CD4-positive, CD25-positive, alpha-beta regulatory T cell (primary cell): Measurements from ENCODE around the gene PRR13. TPM values are rescaled to one million over a fixed set of nuclear protein-coding genes. Genes with fewer than 3 reads are reported as not detected.
"Not testable (repeated sequence)": the region's sequence is repeated elsewhere in the genome, so short reads cannot be mapped to it uniquely, and the experiment has no call there.

Experiments
- ATAC-seq, 2 donors: fragments of 150-1000 bp; cut with Tn5 transposase; one replicate each; pipeline ENCODE4 v1.10.0; 2021; ENCODE audit warnings: low read depth in 2 of 2, moderate number of reproducible peaks in 2 of 2, moderate library complexity in 1 of 2
- DNase-seq, 3 donors: peaks; one replicate each; pipeline versions ENCODE4 v3.0.0 to v3.0.0-alpha.2; 2012 to 2022; ENCODE audit warnings: mixed read lengths in 1 of 3
- H3K27ac ChIP-seq: one replicate; pipeline ENCODE4 v1.7.0; 2013; ENCODE audit warnings: mild to moderate bottlenecking, low read length; ENCODE audit not compliant: insufficient read depth, poor library complexity, severe bottlenecking
- H3K27me3 ChIP-seq: one replicate; pipeline ENCODE4 v1.7.0; 2013; ENCODE audit warnings: low read length; ENCODE audit not compliant: control insufficient read depth, insufficient read depth
- H3K36me3 ChIP-seq: one replicate; pipeline ENCODE4 v1.7.0; 2013; ENCODE audit warnings: mild to moderate bottlenecking, low read length, moderate library complexity; ENCODE audit not compliant: control insufficient read depth, insufficient read depth
- H3K4me1 ChIP-seq: 2 replicates; pipeline ENCODE4 v1.7.0; 2013; ENCODE audit warnings: mild to moderate bottlenecking, low read length; ENCODE audit not compliant: insufficient read depth, control insufficient read depth, poor library complexity, severe bottlenecking
- H3K4me3 ChIP-seq: one replicate; pipeline ENCODE4 v1.7.0; 2013; ENCODE audit warnings: low read depth, mild to moderate bottlenecking, low read length, moderate library complexity
- H3K9me3 ChIP-seq, 2 experiments: 1 replicate in 1 of 2; 2 replicates in 1 of 2; pipeline ENCODE4 v1.7.0; 2013; ENCODE audit warnings: low read length in 2 of 2, mild to moderate bottlenecking in 1 of 2, moderate library complexity in 1 of 2; ENCODE audit not compliant: control insufficient read depth in 2 of 2
- H3K27ac Mint-ChIP-seq, 3 donors: one replicate each; pipeline ENCODE4 v1.8.0; 2020 to 2022; ENCODE audit warnings: mild to moderate bottlenecking in 3 of 3, mixed read lengths in 3 of 3, moderate library complexity in 2 of 3
- H3K27me3 Mint-ChIP-seq: one replicate; pipeline ENCODE4 v1.8.0; 2022; ENCODE audit warnings: mild to moderate bottlenecking, mixed read lengths
- H3K36me3 Mint-ChIP-seq: one replicate; pipeline ENCODE4 v1.8.0; 2020; ENCODE audit warnings: mixed read lengths
- H3K4me1 Mint-ChIP-seq, 4 donors: one replicate each; pipeline ENCODE4 v1.8.0; 2020 to 2022; ENCODE audit warnings: mixed read lengths in 4 of 4, mild to moderate bottlenecking in 1 of 4
- H3K4me3 Mint-ChIP-seq, 4 donors: one replicate each; pipeline ENCODE4 v1.8.0; 2020 to 2022; ENCODE audit warnings: mild to moderate bottlenecking in 4 of 4, mixed read lengths in 4 of 4, moderate library complexity in 3 of 4
- H3K9me3 Mint-ChIP-seq, 7 donors: one replicate each; pipeline ENCODE4 v1.8.0; 2020 to 2022; ENCODE audit warnings: mixed read lengths in 7 of 7, mild to moderate bottlenecking in 3 of 7, moderate library complexity in 2 of 7
- polyA plus RNA-seq, 4 donors: library from polyadenylated mRNA; unstranded; fragments of 300-500 nt; fragmentation: Illumina TruSeq; gene quantifications; one replicate each; pipeline ENCODE4 v1.2.3, GENCODE V29; 2021
- total RNA-seq: library from RNA; stranded (reverse); gene quantifications from one replicate; pipeline ENCODE4 v1.2.3, GENCODE V29; 2022

PRR13 gene
- total and polyA plus RNA-seq, 5 donors from 2014 or later: 187 to 639 (median 561) TPM

DNA sequence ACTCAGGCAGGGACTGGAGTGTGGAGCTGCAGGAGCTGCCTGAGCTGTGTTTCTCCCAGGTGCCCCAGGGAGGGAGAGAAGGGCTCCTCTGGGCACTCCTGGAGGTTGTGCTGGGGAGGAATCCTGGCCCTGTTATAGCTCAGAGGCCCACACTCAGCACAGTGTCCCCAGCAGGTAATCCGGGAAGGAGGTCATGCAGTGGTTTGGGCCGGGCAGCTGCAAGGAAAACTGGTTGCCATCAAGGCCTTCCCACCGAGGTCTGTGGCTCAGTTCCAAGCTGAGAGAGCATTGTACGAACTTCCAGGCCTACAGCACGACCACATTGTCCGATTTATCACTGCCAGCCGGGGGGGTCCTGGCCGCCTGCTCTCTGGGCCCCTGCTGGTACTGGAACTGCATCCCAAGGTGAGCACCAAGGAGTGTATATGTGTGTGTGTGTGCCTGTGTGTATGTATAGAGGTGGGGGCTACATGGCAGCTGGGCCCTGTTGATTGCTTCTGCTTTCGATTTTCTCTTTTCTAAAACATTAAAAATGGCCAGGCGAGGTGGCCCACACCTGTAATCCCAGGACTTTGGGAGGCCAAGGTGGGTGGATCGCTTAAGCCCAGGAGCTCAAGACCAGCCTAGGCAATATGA is 15.9 kb upstream of the PRR13 start:
- H3K27me3 ChIP-seq: no peaks in the 10 kb centered on the region
- Mint-ChIP-seq H3K4me1 (peaks cover 2 to 7% (median 5%) of the 10 kb centered on the region in 4 donors), H3K27me3 (no peaks in the 10 kb centered on the region), H3K9me3 (no peaks in the 10 kb centered on the region), H3K4me3 (no peak overlapping the region), H3K27ac (peak overlapping the region in 1 of 3 donors; percentile 11), H3K36me3 (no peaks in the 10 kb centered on the region)
- H3K4me3 ChIP-seq: no peak overlapping the region
- no peaks in the 10 kb centered on the region for H3K36me3 ChIP-seq
- H3K4me1 ChIP-seq: peaks cover 5% of the 10 kb centered on the region
- DNase-seq (no peak), ATAC-seq (no peak)
- no peak overlapping the region for H3K27ac ChIP-seq
- no peaks in the 10 kb centered on the region for H3K9me3 ChIP-seq

DNA sequence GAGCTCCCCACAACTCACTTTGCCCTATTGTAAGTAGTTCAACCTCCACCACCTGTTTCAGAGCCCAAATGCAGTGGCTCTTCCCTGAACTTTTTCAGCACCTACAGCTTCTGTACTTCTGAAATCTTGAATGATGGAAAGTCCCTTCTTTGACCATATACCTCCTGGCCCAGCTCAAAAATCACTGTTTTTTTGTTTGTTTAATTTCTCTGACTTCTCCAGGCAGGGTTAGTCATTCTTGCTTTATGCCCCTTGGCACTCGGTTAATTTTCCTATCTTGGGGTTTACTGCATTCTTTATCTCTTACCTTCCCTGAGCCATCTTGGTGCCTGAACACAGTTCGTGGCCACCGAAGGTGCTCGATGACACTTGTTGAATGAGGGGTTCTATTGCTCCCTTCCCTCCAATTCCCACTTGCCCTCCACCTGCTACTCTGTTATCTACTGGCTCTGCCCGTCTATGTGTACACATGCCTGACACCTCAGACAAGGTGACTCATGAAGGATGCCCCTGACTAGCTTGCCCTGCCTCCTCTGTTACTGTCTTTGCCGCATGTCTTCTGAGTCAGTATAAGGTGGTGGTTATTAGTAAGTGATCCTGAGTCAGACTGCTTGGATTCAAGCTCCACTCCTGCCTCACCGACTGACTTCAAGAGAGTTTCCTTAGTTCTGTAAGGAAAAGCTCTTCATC is 13.5 kb upstream of the PRR13 start:
- DNase-seq: peak in 1 of 3 donors; percentile 33

DNA sequence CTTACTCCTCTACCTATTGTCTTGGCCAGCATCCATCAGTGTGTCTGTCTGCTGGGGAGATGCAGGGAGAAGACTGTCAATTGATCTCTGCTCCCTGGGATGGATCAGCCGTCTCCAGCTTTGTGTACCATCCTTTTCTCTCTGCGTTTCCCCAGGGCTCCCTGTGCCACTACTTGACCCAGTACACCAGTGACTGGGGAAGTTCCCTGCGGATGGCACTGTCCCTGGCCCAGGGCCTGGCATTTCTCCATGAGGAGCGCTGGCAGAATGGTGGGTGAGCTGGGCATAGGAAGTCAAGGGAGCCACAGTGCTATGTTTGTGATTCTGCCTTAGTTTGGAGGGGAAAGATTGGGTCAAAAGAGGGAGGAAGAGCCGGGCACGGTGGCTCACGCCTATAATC is 12.8 kb upstream of the PRR13 start:
- Histone ChIP-seq H3K27me3 (no peaks in the 10 kb centered on the region), H3K9me3 (no peaks in the 10 kb centered on the region), H3K4me3 (no peak overlapping the region), H3K36me3 (no peaks in the 10 kb centered on the region), H3K4me1 (no peaks in the 10 kb centered on the region), H3K27ac (no peak overlapping the region)
- H3K27ac Mint-ChIP-seq: no peak overlapping the region
- no peaks in the 10 kb centered on the region for H3K36me3 Mint-ChIP-seq
- DNase-seq (no peak), ATAC-seq (no peak)
- no peaks in the 10 kb centered on the region for H3K9me3 Mint-ChIP-seq
- H3K4me1 Mint-ChIP-seq: no peaks in the 10 kb centered on the region
- no peaks in the 10 kb centered on the region for H3K27me3 Mint-ChIP-seq
- H3K4me3 Mint-ChIP-seq: no peak overlapping the region

More for the DNA sequence above, 13.5 kb upstream of the PRR13 start:
- Mint-ChIP-seq H3K4me1 (no peaks in the 10 kb centered on the region), H3K27ac (peak overlapping the region in 1 of 3 donors; percentile 44), H3K36me3 (no peaks in the 10 kb centered on the region), H3K9me3 (no peaks in the 10 kb centered on the region), H3K27me3 (no peaks in the 10 kb centered on the region), H3K4me3 (no peak overlapping the region)
- H3K27ac ChIP-seq: no peak overlapping the region
- no peaks in the 10 kb centered on the region for H3K9me3 ChIP-seq
- H3K4me3 ChIP-seq: no peak overlapping the region
- H3K27me3 ChIP-seq: no peaks in the 10 kb centered on the region
- no peaks in the 10 kb centered on the region for H3K36me3 ChIP-seq
- H3K4me1 ChIP-seq: no peaks in the 10 kb centered on the region
- ATAC-seq: peak; percentile 76 to 81

DNA sequence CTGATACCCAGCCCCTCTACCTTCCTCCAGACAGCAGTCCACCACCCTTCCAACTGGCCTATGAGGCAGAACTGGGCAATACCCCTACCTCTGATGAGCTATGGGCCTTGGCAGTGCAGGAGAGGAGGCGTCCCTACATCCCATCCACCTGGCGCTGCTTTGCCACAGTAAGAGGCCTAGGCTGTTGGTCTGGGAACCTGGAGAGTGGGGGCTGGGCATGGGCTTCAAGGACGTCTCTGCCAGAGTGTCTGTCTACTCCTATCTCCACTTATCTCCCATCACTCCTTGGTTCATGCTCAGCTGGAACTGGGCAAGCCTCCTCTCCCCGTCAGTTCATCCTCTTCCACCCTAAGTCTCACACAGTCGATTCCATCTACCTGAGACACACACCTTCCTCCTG is 11.4 kb upstream of the PRR13 start:
- Mint-ChIP-seq H3K9me3 (no peaks in the 10 kb centered on the region), H3K4me1 (no peaks in the 10 kb centered on the region)
- no peaks in the 10 kb centered on the region for H3K36me3 ChIP-seq

DNA sequence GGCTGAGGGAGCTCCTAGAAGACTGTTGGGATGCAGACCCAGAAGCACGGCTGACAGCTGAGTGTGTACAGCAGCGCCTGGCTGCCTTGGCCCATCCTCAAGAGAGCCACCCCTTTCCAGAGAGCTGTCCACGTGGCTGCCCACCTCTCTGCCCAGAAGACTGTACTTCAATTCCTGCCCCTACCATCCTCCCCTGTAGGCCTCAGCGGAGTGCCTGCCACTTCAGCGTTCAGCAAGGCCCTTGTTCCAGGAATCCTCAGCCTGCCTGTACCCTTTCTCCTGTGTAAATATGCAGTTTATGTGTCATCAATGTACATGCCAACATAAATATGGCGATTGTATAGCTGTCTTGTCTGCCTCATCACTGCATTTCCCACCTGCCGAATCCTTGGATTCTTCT is 10.3 kb upstream of the PRR13 start:
- Histone ChIP-seq H3K4me1 (no peaks in the 10 kb centered on the region), H3K4me3 (no peak overlapping the region), H3K27ac (no peak overlapping the region), H3K9me3 (no peaks in the 10 kb centered on the region), H3K27me3 (no peaks in the 10 kb centered on the region), H3K36me3 (no peaks in the 10 kb centered on the region)
- Mint-ChIP-seq H3K4me3 (no peak overlapping the region), H3K27ac (no peak overlapping the region), H3K9me3 (no peaks in the 10 kb centered on the region), H3K27me3 (no peaks in the 10 kb centered on the region), H3K36me3 (no peaks in the 10 kb centered on the region), H3K4me1 (no peaks in the 10 kb centered on the region)
- no peak for ATAC-seq
- DNase-seq: no peak

More for the DNA sequence above, 11.4 kb upstream of the PRR13 start:
- Mint-ChIP-seq H3K4me3 (no peak overlapping the region), H3K27ac (peak overlapping the region in 1 of 3 donors; percentile 12), H3K27me3 (no peaks in the 10 kb centered on the region), H3K36me3 (no peaks in the 10 kb centered on the region)
- Histone ChIP-seq H3K9me3 (no peaks in the 10 kb centered on the region), H3K27ac (no peak overlapping the region), H3K4me1 (no peaks in the 10 kb centered on the region), H3K4me3 (no peak overlapping the region), H3K27me3 (no peaks in the 10 kb centered on the region)
- no peak for DNase-seq
- ATAC-seq: no peak

DNA sequence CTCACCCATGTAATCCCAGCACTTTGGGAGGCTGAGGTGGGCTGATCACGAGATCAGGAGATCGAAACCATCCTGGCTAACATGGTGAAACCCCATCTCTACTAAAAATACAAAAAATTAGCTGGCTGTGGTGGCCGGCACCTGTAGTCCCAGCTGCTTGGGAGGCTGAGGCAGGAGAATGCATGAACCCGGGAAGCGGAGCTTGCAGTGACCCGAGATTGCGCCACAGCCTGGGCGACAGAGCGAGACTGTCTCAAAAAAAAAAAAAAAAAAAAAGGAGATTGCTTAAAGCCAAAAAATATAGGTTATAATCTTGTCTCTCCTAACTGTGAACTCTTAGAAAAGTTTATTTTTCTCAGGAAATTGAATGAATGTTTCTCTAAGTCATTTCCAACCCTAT is 6.2 kb upstream of the PRR13 start:
- H3K9me3 Mint-ChIP-seq, H3K4me1 ChIP-seq, H3K27me3 ChIP-seq: not testable (repeated sequence)

DNA sequence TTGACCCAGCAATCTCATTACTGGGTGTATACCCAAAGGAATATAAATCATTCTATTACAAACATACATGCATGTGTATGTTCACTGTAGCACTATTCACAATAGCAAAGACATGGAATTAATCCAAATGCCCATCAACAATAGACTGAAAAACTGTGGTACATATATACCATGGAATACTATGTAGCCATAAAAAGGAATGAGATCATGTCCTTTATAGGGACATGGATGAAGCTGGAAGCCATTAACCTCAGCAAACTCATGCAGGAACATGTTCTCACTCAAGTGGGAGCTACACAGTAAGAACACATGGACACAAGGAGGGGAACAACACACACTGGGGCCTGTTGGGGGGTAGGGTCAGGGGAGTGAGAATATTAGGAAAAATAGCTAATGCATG is 2.0 kb upstream of the PRR13 start:
- peaks cover 16% of the 10 kb centered on the region for H3K36me3 Mint-ChIP-seq
- not testable (repeated sequence) for H3K27ac ChIP-seq, H3K36me3 ChIP-seq, ATAC-seq, H3K27me3 ChIP-seq, H3K27me3 Mint-ChIP-seq, H3K9me3 Mint-ChIP-seq, H3K27ac Mint-ChIP-seq, DNase-seq, H3K4me3 ChIP-seq, H3K9me3 ChIP-seq
- peak overlapping the region in 2 of 4 donors; percentile 21 to 80 for H3K4me3 Mint-ChIP-seq
- peaks cover 28% of the 10 kb centered on the region for H3K4me1 ChIP-seq
- H3K4me1 Mint-ChIP-seq: peaks cover 0 to 32% (median 21%) of the 10 kb centered on the region in 4 donors

More for the DNA sequence above, 6.2 kb upstream of the PRR13 start:
- not testable (repeated sequence) for H3K36me3 ChIP-seq, H3K4me3 ChIP-seq, H3K4me1 Mint-ChIP-seq, H3K9me3 ChIP-seq, H3K27ac ChIP-seq, H3K27me3 Mint-ChIP-seq, DNase-seq, ATAC-seq, H3K36me3 Mint-ChIP-seq, H3K4me3 Mint-ChIP-seq
- peak overlapping the region in 1 of 3 donors; percentile 9 for H3K27ac Mint-ChIP-seq

DNA sequence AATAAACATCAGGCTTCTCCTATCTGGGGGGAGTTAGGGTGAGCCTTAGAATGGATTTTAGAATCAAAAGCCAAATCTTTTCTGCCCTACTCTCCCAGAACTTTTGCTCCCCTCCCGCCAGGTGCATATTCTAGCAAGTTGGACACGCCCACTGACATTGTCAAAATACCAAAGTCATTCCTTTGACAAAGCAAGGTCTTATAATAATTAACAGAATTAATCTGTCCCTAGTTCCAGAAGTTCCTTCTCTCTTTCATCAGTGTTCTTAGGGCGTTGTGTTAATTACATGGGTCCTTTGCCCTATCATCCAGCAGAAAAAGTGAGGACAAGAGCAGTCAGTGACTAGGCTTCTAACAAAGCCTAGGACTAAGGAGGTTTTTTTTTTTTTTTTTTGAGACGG is 2.4 kb downstream of the PRR13 start:
- peaks cover 40% of the 10 kb centered on the region for H3K36me3 Mint-ChIP-seq
- DNase-seq: no peak
- Histone ChIP-seq H3K4me3 (peak overlapping the region; percentile 59), H3K27ac (peak overlapping the region; percentile 3), H3K36me3 (peaks cover 42% of the 10 kb centered on the region), H3K27me3 (no peaks in the 10 kb centered on the region), H3K9me3 (no peaks in the 10 kb centered on the region), H3K4me1 (peaks cover 41% of the 10 kb centered on the region)
- peak overlapping the region in 2 of 3 donors; percentile 53 to 57 for H3K27ac Mint-ChIP-seq
- peak overlapping the region; percentile 48 to 98 (median 76) for H3K4me3 Mint-ChIP-seq
- H3K27me3 Mint-ChIP-seq: no peaks in the 10 kb centered on the region
- no peaks in the 10 kb centered on the region for H3K9me3 Mint-ChIP-seq
- peaks cover 4 to 56% (median 41%) of the 10 kb centered on the region in 4 donors for H3K4me1 Mint-ChIP-seq
- no peak for ATAC-seq
